MM.1S (cell line): ENCODE results near the gene PIH1D1.

Experiments
- CTCF ChIP-seq: fragments of 300-600 bp; sonication (generic); IDR thresholded peaks from 2 replicates; pipeline ENCODE4 v1.5.1; 2016; ENCODE audit warnings: antibody characterized with exemption, low read length, mixed read lengths
- EZH2 ChIP-seq: fragments of 300-600 bp; sonication (generic); optimal IDR thresholded peaks from 2 replicates; pipeline ENCODE3; 2017; ENCODE audit warnings: low read depth, mild to moderate bottlenecking, antibody characterized with exemption, low read length, mixed read lengths
- EZH2phosphoT487 ChIP-seq: fragments of 300-600 bp; sonication (generic); IDR thresholded peaks from 2 replicates; pipeline ENCODE4 v1.6.1; 2018; ENCODE audit warnings: antibody characterized with exemption, low read length

GRCh38 chr19:49435670-49436069 is 15.9 kb downstream of the PIH1D1 start:
- TF ChIP-seq CTCF (no peak), EZH2 (no peak), EZH2phosphoT487 (no peak)
